IMR-90 (cell line): Measurements from ENCODE around the gene AMIGO3. TPM values are rescaled to one million over a fixed set of nuclear protein-coding genes. Genes with fewer than 3 reads are reported as not detected.
"Not testable (repeated sequence)": the region's sequence is repeated elsewhere in the genome, so short reads cannot be mapped to it uniquely, and the experiment has no call there.

Experiments used
- ATAC-seq: fragments of 200-7000 bp; cut with Tn5 transposase; 2 replicates; pipeline ENCODE4 v1.9.1; 2020; ENCODE audit warnings: low read depth, mild to moderate bottlenecking, moderate library complexity
- BruUV-seq: library from RNA; stranded (reverse); fragments of 400-500 nt; replicated peaks from 2 replicates; lab custom pipeline; 2021; lab: Mats Ljungman, UMichigan
- CTCF ChIA-PET: fragments of 300-600 bp; formaldehyde crosslinking; extraction: SDS; loops from one replicate; lab custom pipeline; 2021; ENCODE audit warnings: antibody characterized with exemption; lab: Yijun Ruan, JAX
- POLR2A ChIA-PET: fragments of 300-600 bp; sonication (Branson Sonifier 250); formaldehyde crosslinking; loops from one replicate; lab custom pipeline; 2022; ENCODE audit warnings: antibody characterized with exemption; ENCODE audit not compliant: unreplicated experiment; lab: Charles Lee
- DNase-seq: peaks from one replicate; pipeline ENCODE4 v3.0.0; 2013
- H2AFZ ChIP-seq: replicated peaks from 2 replicates; pipeline ENCODE3; 2013; ENCODE audit warnings: low read length, mild to moderate bottlenecking; ENCODE audit not compliant: poor library complexity
- H2AK5ac ChIP-seq: 2 replicates; pipeline ENCODE4 v1.6.1; 2013; ENCODE audit warnings: low read depth, low read length, inconsistent platforms
- H2AK9ac ChIP-seq: replicated peaks from 2 replicates; pipeline ENCODE3; 2013; ENCODE audit warnings: mild to moderate bottlenecking, low read depth, low read length, moderate library complexity; ENCODE audit not compliant: poor library complexity
- H2BK120ac ChIP-seq: 2 replicates; pipeline ENCODE4 v1.6.1; 2013; ENCODE audit warnings: low read depth, low read length, inconsistent platforms
- H2BK15ac ChIP-seq: 3 replicates; pipeline ENCODE4 v1.6.1; 2013; ENCODE audit warnings: low read depth, low read length, inconsistent platforms
- H2BK20ac ChIP-seq: 2 replicates; pipeline ENCODE4 v1.6.1; 2013; ENCODE audit warnings: low read depth, mild to moderate bottlenecking, inconsistent platforms, low read length, moderate library complexity
- H2BK5ac ChIP-seq: 2 replicates; pipeline ENCODE4 v1.6.1; 2013; ENCODE audit warnings: mild to moderate bottlenecking, low read depth, low read length, inconsistent platforms; ENCODE audit not compliant: poor library complexity, severe bottlenecking
- H3K14ac ChIP-seq: replicated peaks from 2 replicates; pipeline ENCODE4 v1.6.1; 2013; ENCODE audit warnings: low read depth, low read length, inconsistent platforms
- H3K18ac ChIP-seq: 2 replicates; pipeline ENCODE4 v1.6.1; 2013; ENCODE audit warnings: low read depth, low read length, control low read depth
- H3K23ac ChIP-seq: 2 replicates; pipeline ENCODE4 v1.6.1; 2013; ENCODE audit warnings: low read depth, low read length, inconsistent platforms
- H3K27ac ChIP-seq: 2 replicates; pipeline ENCODE4 v1.5.1; 2013; ENCODE audit warnings: mild to moderate bottlenecking, control low read depth, low read length; ENCODE audit not compliant: insufficient read depth
- H3K27me3 ChIP-seq: 2 replicates; pipeline ENCODE4 v1.6.1; 2013; ENCODE audit warnings: low read length; ENCODE audit not compliant: control insufficient read depth, insufficient read depth
- H3K36me3 ChIP-seq: 2 replicates; pipeline ENCODE4 v1.6.1; 2013; ENCODE audit warnings: low read length, mixed read lengths; ENCODE audit not compliant: control insufficient read depth, insufficient read depth
- H3K4ac ChIP-seq: 2 replicates; pipeline ENCODE4 v1.6.1; 2013; ENCODE audit warnings: low read depth, low read length, inconsistent platforms
- H3K4me1 ChIP-seq: 2 replicates; pipeline ENCODE4 v1.6.1; 2013; ENCODE audit warnings: low read length, mixed read lengths; ENCODE audit not compliant: control insufficient read depth, insufficient read depth
- H3K4me2 ChIP-seq: 2 replicates; pipeline ENCODE4 v1.6.1; 2013; ENCODE audit warnings: low read depth, mild to moderate bottlenecking, control low read depth, low read length, moderate library complexity
- H3K4me3 ChIP-seq: 2 replicates; pipeline ENCODE4 v1.5.1; 2013; ENCODE audit warnings: low read depth, mild to moderate bottlenecking, control low read depth, low read length, moderate library complexity; ENCODE audit not compliant: insufficient read depth
- H3K56ac ChIP-seq: 2 replicates; pipeline ENCODE4 v1.6.1; 2013; ENCODE audit warnings: low read length, inconsistent platforms; ENCODE audit not compliant: insufficient read depth; ENCODE audit errors: extremely low read depth
- H3K79me1 ChIP-seq, 2 experiments: 2 replicates each; pipeline ENCODE4 v1.6.1; 2013; ENCODE audit warnings: low read length in 2 of 2, inconsistent platforms in 1 of 2, low read depth in 1 of 2
- H3K9ac ChIP-seq: 2 replicates; pipeline ENCODE4 v1.6.1; 2013; ENCODE audit warnings: low read depth, low read length, control low read depth
- H3K9me1 ChIP-seq: 2 replicates; pipeline ENCODE4 v1.6.1; 2013; ENCODE audit warnings: low read length, inconsistent platforms; ENCODE audit not compliant: insufficient read depth
- H3K9me3 ChIP-seq: 2 replicates; pipeline ENCODE4 v1.6.1; 2013; ENCODE audit warnings: low read length; ENCODE audit not compliant: control insufficient read depth, insufficient read depth
- H4K20me1 ChIP-seq: 2 replicates; pipeline ENCODE4 v1.6.1; 2013; ENCODE audit warnings: low read length, inconsistent platforms; ENCODE audit not compliant: insufficient read depth
- H4K5ac ChIP-seq: 2 replicates; pipeline ENCODE4 v1.6.1; 2013; ENCODE audit warnings: mild to moderate bottlenecking, low read depth, low read length, control low read depth
- H4K8ac ChIP-seq, 2 experiments: 2 replicates each; pipeline ENCODE4 v1.6.1; 2013; ENCODE audit warnings: low read depth in 2 of 2, low read length in 2 of 2, control low read depth in 1 of 2, inconsistent platforms in 1 of 2
- H4K91ac ChIP-seq: 2 replicates; pipeline ENCODE4 v1.6.1; 2013; ENCODE audit warnings: low read depth, low read length, inconsistent platforms; ENCODE audit not compliant: insufficient read depth
- WGBS, 2 experiments: methylation state at CpG; one replicate each; pipeline versions ENCODE4 v1.1.5 to v1.1.7; 2013; ENCODE audit warnings: missing lambda C conversion rate in 2 of 2; ENCODE audit not compliant: insufficient read length in 1 of 2; ENCODE audit errors: extremely low coverage in 2 of 2; 5-methylcytosine and 5-hydroxymethylcytosine counted together
- dilution Hi-C: fragments of 300-500 bp; cut with HindIII; formaldehyde crosslinking; loops from one replicate; pipeline ENCODE4 v1.14.3; 2018; ENCODE audit warnings: low sequenced_read_pairs; ENCODE audit not compliant: unreplicated experiment
- in situ Hi-C: fragments of 300-500 bp; cut with MboI; formaldehyde crosslinking; loops from 3 replicates; pipeline ENCODE4 v1.14.3; 2019; ENCODE audit warnings: low sequenced_read_pairs, inconsistent platforms, mixed read lengths
- intact Hi-C: fragments of 100-400 bp; cut with micrococcal nuclease; formaldehyde crosslinking; loops from 2 replicates; pipeline ENCODE4 v1.10.0; 2022
- polyA plus RNA-seq, 3 experiments: library from polyadenylated mRNA; depleted of rRNA; stranded (reverse); fragments of >200 nt; gene quantifications; 2 replicates each; pipeline ENCODE4 v1.2.3, GENCODE V29; 2012; ENCODE audit warnings: low replicate concordance in 1 of 3
- total RNA-seq: library from RNA; depleted of rRNA; stranded (reverse); fragments of >200 nt; gene quantifications from 2 replicates; pipeline ENCODE4 v1.2.3, GENCODE V29; 2012

AMIGO3 gene
- total and polyA plus RNA-seq, 2 of the 4 experiments (the other 2 are of a cell fraction), result 1.5 TPM; not detected in 1

DNA sequence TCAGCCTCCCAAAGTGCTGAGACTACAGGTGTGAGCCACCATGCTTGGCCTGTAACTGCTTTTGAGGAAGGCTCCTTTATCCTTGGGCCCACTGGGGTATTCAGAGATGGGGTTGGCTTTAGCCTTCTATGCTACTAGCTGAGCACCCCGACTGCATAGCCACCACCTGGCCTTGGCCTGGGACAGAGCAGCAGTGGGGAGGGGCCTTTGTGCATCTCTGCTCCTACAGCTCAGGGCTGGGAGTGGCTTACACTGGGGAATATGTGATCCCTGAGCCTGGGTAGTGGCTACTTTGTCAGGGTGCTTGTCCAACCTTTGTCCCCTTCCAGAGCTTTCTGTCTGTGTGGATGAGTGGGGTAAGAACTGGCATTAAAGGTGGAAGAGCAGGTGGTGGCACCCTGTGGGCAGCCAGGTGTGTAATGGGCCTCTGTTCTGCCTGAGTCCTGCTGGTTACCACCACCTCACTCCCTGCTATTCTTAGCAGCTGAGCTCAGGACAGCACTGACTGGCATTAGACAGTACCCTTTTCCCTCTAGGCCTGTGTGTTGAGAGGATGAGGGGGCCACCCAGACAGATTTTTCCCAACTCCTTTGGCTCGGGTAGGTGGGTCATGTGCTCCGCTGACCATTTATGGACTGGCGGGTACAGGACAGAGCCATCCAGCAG is 24.0 kb downstream of the AMIGO3 start:
- H2AK5ac ChIP-seq, H3K27me3 ChIP-seq, BruUV-seq, H3K4me2 ChIP-seq, H2AFZ ChIP-seq, DNase-seq, dilution Hi-C loops, H2BK15ac ChIP-seq, H3K4me1 ChIP-seq, H3K9me1 ChIP-seq, POLR2A ChIA-PET, in situ Hi-C loops, H2BK120ac ChIP-seq, H3K14ac ChIP-seq, H4K20me1 ChIP-seq, H2AK9ac ChIP-seq, H3K18ac ChIP-seq, H4K5ac ChIP-seq, H4K8ac ChIP-seq, H2BK5ac ChIP-seq, ATAC-seq, H3K4ac ChIP-seq, H3K27ac ChIP-seq, H3K4me3 ChIP-seq, H3K23ac ChIP-seq, H4K91ac ChIP-seq, H3K9ac ChIP-seq, CTCF ChIA-PET, intact Hi-C loops, H3K9me3 ChIP-seq, H3K56ac ChIP-seq, H2BK20ac ChIP-seq: not testable (repeated sequence)
- no CpG with 5 or more reads among the region's 4 CpGs for WGBS, 2 experiments
- H3K79me1 ChIP-seq, result peaks cover 7 to 25% of the 10 kb centered on the region in 2 experiments
- H3K36me3 ChIP-seq, result peaks cover 23% of the 10 kb centered on the region

DNA sequence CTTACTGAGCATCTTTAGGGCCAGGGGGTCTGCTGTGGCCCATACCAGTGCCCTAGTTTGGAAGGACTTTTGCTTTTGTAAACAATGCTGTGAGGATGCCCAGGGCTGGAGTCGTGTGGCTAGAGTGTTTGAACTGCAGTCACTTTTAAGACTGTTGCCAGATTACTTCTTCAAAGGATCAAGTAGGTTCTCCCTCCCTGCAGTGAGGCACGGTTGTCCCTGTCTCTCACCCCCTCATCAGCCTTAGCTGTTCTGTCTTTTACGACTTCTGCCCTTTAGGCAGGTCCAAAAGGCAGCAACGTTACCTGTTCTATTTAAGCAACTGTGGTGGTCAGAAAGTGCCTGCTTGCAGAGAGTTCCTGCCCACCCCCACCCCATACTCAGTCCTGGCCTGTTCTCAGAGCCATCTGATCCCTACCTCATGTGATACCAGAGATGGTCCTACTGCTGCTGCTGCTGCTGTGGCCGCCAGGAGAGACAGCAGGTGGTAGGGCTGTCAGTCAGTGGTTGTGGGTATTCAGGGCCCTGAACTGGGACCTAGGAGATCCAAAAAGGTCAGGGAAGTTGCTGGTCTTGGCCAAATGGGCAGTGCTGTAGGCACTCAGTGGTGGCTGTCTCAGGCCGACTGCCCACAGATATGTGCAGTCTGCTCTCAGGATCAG is 24.9 kb downstream of the AMIGO3 start:
- H4K91ac ChIP-seq, H2BK20ac ChIP-seq, H3K4me3 ChIP-seq, H3K4me2 ChIP-seq, H2BK120ac ChIP-seq, H3K23ac ChIP-seq, H3K18ac ChIP-seq, H2BK5ac ChIP-seq, H3K14ac ChIP-seq, H3K4me1 ChIP-seq, H4K20me1 ChIP-seq, POLR2A ChIA-PET, H2AK9ac ChIP-seq, H4K5ac ChIP-seq, dilution Hi-C loops, H3K27ac ChIP-seq, CTCF ChIA-PET, H3K9ac ChIP-seq, H3K56ac ChIP-seq, H2AFZ ChIP-seq, H3K9me1 ChIP-seq, intact Hi-C loops, H3K27me3 ChIP-seq, ATAC-seq, H2AK5ac ChIP-seq, BruUV-seq, H3K9me3 ChIP-seq, DNase-seq, H4K8ac ChIP-seq, H3K4ac ChIP-seq, H2BK15ac ChIP-seq, in situ Hi-C loops: not testable (repeated sequence)
- H3K36me3 ChIP-seq, result peaks cover 14% of the 10 kb centered on the region
- H3K79me1 ChIP-seq, result peaks cover 7 to 34% of the 10 kb centered on the region in 2 experiments
- no CpG with 5 or more reads among the region's 6 CpGs for WGBS, 2 experiments
